NT2/D1 (cell line): Measurements from ENCODE around the gene PPM1B.

Experiments
- SUZ12 ChIP-seq: IDR thresholded peaks from 2 replicates; pipeline ENCODE4 v1.6.1; 2011; ENCODE audit not compliant: insufficient read length, insufficient read depth; ENCODE audit errors: extremely low read depth
- ZNF274 ChIP-seq: IDR thresholded peaks from 2 replicates; pipeline ENCODE4 v1.6.1; 2011; ENCODE audit warnings: mild to moderate bottlenecking, low read depth, low read length

DNA sequence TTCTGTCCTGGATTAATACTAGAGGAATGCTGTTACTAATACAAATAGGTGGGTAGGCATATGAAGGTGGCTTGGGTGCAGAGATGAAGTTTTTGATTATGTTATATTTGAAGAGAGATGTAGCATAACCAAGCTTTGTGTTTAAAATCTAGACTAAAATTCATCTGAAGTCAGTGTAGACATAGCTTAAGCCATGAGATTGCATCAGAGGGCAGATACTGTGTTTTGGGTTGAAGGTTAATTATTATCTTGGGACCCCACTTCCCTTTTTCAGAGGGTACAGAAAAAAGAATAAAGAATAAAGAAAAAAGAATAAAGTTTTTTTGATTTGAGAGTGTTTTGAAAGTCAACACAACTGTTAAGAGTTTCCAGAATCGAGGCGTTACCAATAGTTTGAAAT is 13.0 kb downstream of the PPM1B start:
- TF ChIP-seq ZNF274 (no peak), SUZ12 (no peak)
